NCI-H2196 (cell line): ENCODE results near the gene RPS6KA5.
"Not testable (repeated sequence)": the region's sequence is repeated elsewhere in the genome, so short reads cannot be mapped to it uniquely, and the experiment has no call there.

ENCODE experiments used
- DNase-seq: peaks from one replicate; lab custom pipeline; 2025; ENCODE audit not compliant: unreplicated experiment; lab: John Stamatoyannopoulos, UW

Gene RPS6KA5

GRCh38 chr14:90838531-90838930 is 221.9 kb downstream of the RPS6KA5 start:
- DNase-seq, result not testable (repeated sequence)

- DNase-seq, result no peak
Observed at GRCh38 chr14:90837355-90837754, 223.1 kb downstream of the RPS6KA5 start.

- DNase-seq, result no peak
Observed at GRCh38 chr14:90836692-90837063, 223.8 kb downstream of the RPS6KA5 start.

- DNase-seq, result no peak
Observed at GRCh38 chr14:90831821-90832220, 228.6 kb downstream of the RPS6KA5 start.

- DNase-seq, result no peak
Observed at GRCh38 chr14:90830931-90831701, 229.3 kb downstream of the RPS6KA5 start.

GRCh38 chr14:90829677-90830076 is 230.8 kb downstream of the RPS6KA5 start:
- no peak for DNase-seq

- DNase-seq, result no peak
Observed at GRCh38 chr14:90828642-90829487, 231.6 kb downstream of the RPS6KA5 start.

- peak; percentile 77 for DNase-seq
Observed at GRCh38 chr14:90827919-90828610, 232.4 kb downstream of the RPS6KA5 start.

GRCh38 chr14:90823542-90823941 is 236.9 kb downstream of the RPS6KA5 start:
- DNase-seq, result not testable (repeated sequence)

GRCh38 chr14:90820958-90821357 is 239.5 kb downstream of the RPS6KA5 start:
- DNase-seq, result no peak

GRCh38 chr14:90819734-90820393 is 240.6 kb downstream of the RPS6KA5 start:
- DNase-seq, result no peak

- no peak for DNase-seq
Observed at GRCh38 chr14:90818715-90819114, 241.7 kb downstream of the RPS6KA5 start.

- DNase-seq, result no peak
Observed at GRCh38 chr14:90816681-90817436, 243.6 kb downstream of the RPS6KA5 start.

GRCh38 chr14:90815822-90816662 is 244.4 kb downstream of the RPS6KA5 start, which contains the start of gene TTC7B:
Gene TTC7B, minus strand, starts transcription at chr14:90816430. Its CDS starts 135 bp downstream, at chr14:90816295.
- peak; percentile 7 for DNase-seq

GRCh38 chr14:90815572-90815821 is 244.9 kb downstream of the RPS6KA5 start:
- no peak for DNase-seq

- DNase-seq, result no peak
Observed at GRCh38 chr14:90814806-90815571, 245.5 kb downstream of the RPS6KA5 start.

GRCh38 chr14:90813442-90813841 is 247.0 kb downstream of the RPS6KA5 start:
- DNase-seq, result no peak

GRCh38 chr14:90812109-90812508 is 248.3 kb downstream of the RPS6KA5 start:
- DNase-seq, result no peak

GRCh38 chr14:90811641-90812040 is 248.8 kb downstream of the RPS6KA5 start:
- no peak for DNase-seq
